SK-N-SH (cell line): Measurements from ENCODE around the gene BCO1. TPM values are rescaled to one million over a fixed set of nuclear protein-coding genes. Genes with fewer than 3 reads are reported as not detected.

ENCODE experiments used
- CTCF ChIA-PET: fragments of 300-600, 350-600 bp; formaldehyde crosslinking; extraction: SDS; loops from one replicate; lab custom pipeline; 2021; lab: Yijun Ruan, JAX
- POLR2A ChIA-PET: fragments of 350-600 bp; sonication (Branson Sonifier 250); formaldehyde crosslinking; extraction: SDS; loops from one replicate; lab custom pipeline; 2020; ENCODE audit warnings: antibody characterized with exemption, inconsistent platforms; lab: Yijun Ruan, JAX
- DNase-seq: peaks from one replicate; pipeline ENCODE4 v3.0.0; 2012
- H2AFZ ChIP-seq: fragments of 200-600 bp; sonication (generic); 2 replicates; pipeline ENCODE4 v1.8.1; 2016; ENCODE audit warnings: antibody characterized with exemption, mild to moderate bottlenecking, low read depth
- H3F3A ChIP-seq: fragments of 200-600 bp; sonication (generic); replicated peaks from 2 replicates; pipeline ENCODE3; 2016; ENCODE audit warnings: antibody characterized with exemption, mild to moderate bottlenecking; ENCODE audit not compliant: insufficient read depth
- H3K27ac ChIP-seq, 2 experiments: fragments of 200-500 bp in 1 of 2; fragments of 200-600 bp in 1 of 2; sonication (Bioruptor generic) in 1 of 2; sonication (generic), shearing (Covaris generic) in 1 of 2; 2 replicates each; pipeline versions ENCODE4 v1.5.1 to v1.6.1; 2014 to 2016; ENCODE audit warnings: low read depth in 2 of 2, inconsistent platforms in 1 of 2, low read length in 1 of 2, mild to moderate bottlenecking in 1 of 2, mixed read lengths in 1 of 2
- H3K27me3 ChIP-seq: fragments of 200-600 bp; sonication (generic), shearing (Covaris generic); 2 replicates; pipeline ENCODE4 v1.6.1; 2016; ENCODE audit warnings: mixed run types; ENCODE audit not compliant: insufficient read depth
- H3K36me3 ChIP-seq, 2 experiments: fragments of 200-500 bp in 1 of 2; fragments of 200-600 bp in 1 of 2; sonication (Bioruptor generic) in 1 of 2; sonication (generic) in 1 of 2; replicated peaks in 1 of 2; 2 replicates each; pipeline versions ENCODE3 to v1.5.1; 2014 to 2016; ENCODE audit warnings: low read length in 1 of 2, mild to moderate bottlenecking in 1 of 2; ENCODE audit not compliant: insufficient read depth in 2 of 2, control insufficient read depth in 1 of 2
- H3K4me1 ChIP-seq, 2 experiments: fragments of 200-500 bp in 1 of 2; fragments of 200-600 bp in 1 of 2; sonication (Bioruptor generic) in 1 of 2; sonication (generic), shearing (Covaris generic) in 1 of 2; 2 replicates each; pipeline versions ENCODE4 v1.5.1 to v1.6.1; 2014 to 2016; ENCODE audit warnings: low read depth in 1 of 2, low read length in 1 of 2, mixed run types in 1 of 2; ENCODE audit not compliant: insufficient read depth in 2 of 2, control insufficient read depth in 1 of 2
- H3K4me2 ChIP-seq: fragments of 200-600 bp; sonication (generic), shearing (Covaris generic); 2 replicates; pipeline ENCODE4 v1.6.1; 2017; ENCODE audit warnings: mixed run types
- H3K4me3 ChIP-seq, 2 experiments: fragments of 200-500 bp in 1 of 2; fragments of 200-600 bp in 1 of 2; sonication (Bioruptor generic) in 1 of 2; sonication (generic), shearing (Covaris generic) in 1 of 2; 2 replicates each; pipeline versions ENCODE4 v1.5.1 to v1.8.1; 2014 to 2016; ENCODE audit warnings: low read depth in 2 of 2, inconsistent platforms in 1 of 2, low read length in 1 of 2, mild to moderate bottlenecking in 1 of 2, mixed read lengths in 1 of 2, moderate library complexity in 1 of 2
- H3K79me2 ChIP-seq: fragments of 200-600 bp; sonication (generic); 2 replicates; pipeline ENCODE4 v1.8.1; 2017; ENCODE audit warnings: mild to moderate bottlenecking; ENCODE audit not compliant: insufficient read depth
- H3K9ac ChIP-seq: fragments of 200-600 bp; sonication (generic); 2 replicates; pipeline ENCODE4 v1.6.1; 2017; ENCODE audit warnings: mixed run types
- H3K9me2 ChIP-seq: fragments of 200-600 bp; sonication (generic); 2 replicates; pipeline ENCODE4 v1.6.1; 2017; ENCODE audit warnings: mixed run types
- H3K9me3 ChIP-seq: fragments of 200-600 bp; sonication (generic); 2 replicates; pipeline ENCODE4 v1.6.1; 2017; ENCODE audit warnings: mixed run types, mild to moderate bottlenecking, moderate library complexity
- H4K20me1 ChIP-seq: fragments of 200-600 bp; sonication (generic); 2 replicates; pipeline ENCODE4 v1.6.1; 2017; ENCODE audit warnings: mild to moderate bottlenecking, mixed run types; ENCODE audit not compliant: insufficient read depth
- ELF1 ChIP-seq: IDR thresholded peaks from 2 replicates; pipeline ENCODE4 v1.4.0; 2012
- EZH2phosphoT487 ChIP-seq: fragments of 200-600 bp; sonication (generic); IDR thresholded peaks from 2 replicates; pipeline ENCODE4 v1.6.1; 2017; ENCODE audit warnings: low read depth, mixed run types, mild to moderate bottlenecking, antibody characterized with exemption, moderate library complexity, borderline replicate concordance
- JUND ChIP-seq: IDR thresholded peaks from 2 replicates; pipeline ENCODE4 v1.4.0; 2012
- MEF2A ChIP-seq: IDR thresholded peaks from 2 replicates; pipeline ENCODE4 v1.4.0; 2012; ENCODE audit warnings: low read depth, borderline replicate concordance
- MXI1 ChIP-seq: IDR thresholded peaks from 2 replicates; pipeline ENCODE4 v1.6.1; 2012; ENCODE audit warnings: mild to moderate bottlenecking, low read depth, low read length, improper control_type of control experiment
- NRF1 ChIP-seq: IDR thresholded peaks from 2 replicates; pipeline ENCODE4 v1.6.1; 2012; ENCODE audit warnings: low read depth, mild to moderate bottlenecking, low read length
- POLR2AphosphoS5 ChIP-seq: IDR thresholded peaks from 2 replicates; pipeline ENCODE4 v1.6.1; 2012; ENCODE audit warnings: low read depth, low read length
- SMC3 ChIP-seq: IDR thresholded peaks from 2 replicates; pipeline ENCODE4 v1.6.1; 2012; ENCODE audit warnings: low read depth, low read length, improper control_type of control experiment
- YY1 ChIP-seq: IDR thresholded peaks from 2 replicates; pipeline ENCODE4 v1.4.0; 2012; ENCODE audit warnings: low read depth, mild to moderate bottlenecking
- WGBS: methylation state at CpG from one replicate; pipeline ENCODE4 v1.1.6; 2017; ENCODE audit warnings: low lambda C conversion rate; 5-methylcytosine and 5-hydroxymethylcytosine counted together
- polyA plus RNA-seq, 3 experiments: library from polyadenylated mRNA; depleted of rRNA; stranded (reverse); fragments of >200 nt; gene quantifications; 2 replicates each; pipeline ENCODE4 v1.2.3, GENCODE V29; 2012
- TF ChIP-seq, protein P1 (sequence below): fragments of 200-600 bp; sonication (generic); IDR thresholded peaks from 2 replicates; pipeline ENCODE4 v1.6.1; 2017; ENCODE audit warnings: antibody characterized with exemption, mild to moderate bottlenecking, moderate library complexity
- TF ChIP-seq, protein P2 (sequence below): fragments of 150-350 bp; IDR thresholded peaks from 2 replicates; pipeline ENCODE4 v1.6.1; 2016; ENCODE audit warnings: mild to moderate bottlenecking, low read depth, low read length
- TF ChIP-seq, protein P3 (sequence below): IDR thresholded peaks from 2 replicates; pipeline ENCODE4; 2012
- TF ChIP-seq, protein P4 (sequence below): fragments of 150-350 bp; IDR thresholded peaks from 2 replicates; pipeline ENCODE4 v1.6.1; 2017; ENCODE audit warnings: antibody characterized with exemption, low read length, low read depth, borderline replicate concordance
- TF ChIP-seq, protein P5 (sequence below): IDR thresholded peaks from 2 replicates; pipeline ENCODE4 v1.4.0; 2012; ENCODE audit warnings: low read depth, borderline replicate concordance

The BCO1 gene
- polyA plus RNA-seq, 1 of the 3 experiments (the other 2 are of a cell fraction) = 0.02 TPM

DNA sequence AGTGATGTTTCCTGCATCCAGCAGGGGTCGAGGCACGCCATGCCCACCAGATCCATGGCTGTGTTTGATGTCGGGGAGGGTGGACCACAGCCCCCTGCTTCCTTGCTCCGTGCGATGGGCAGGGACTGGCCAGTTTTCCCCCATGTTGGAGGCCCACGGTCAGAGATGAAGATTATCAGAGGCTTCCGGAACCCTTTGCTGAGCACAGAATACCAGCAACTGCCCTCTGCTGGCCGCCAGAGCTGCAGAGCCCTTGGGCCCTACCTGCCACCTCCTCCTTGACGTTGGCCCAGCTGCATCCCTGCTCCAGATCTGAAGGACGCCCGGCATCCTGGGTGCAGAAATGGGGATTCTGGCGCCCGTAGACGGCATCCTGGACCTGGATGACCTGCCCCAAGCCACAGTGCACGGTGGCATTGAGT is 23.7 kb upstream of the BCO1 start:
- H2AFZ ChIP-seq = no peak overlapping the region
- no peaks in the 10 kb centered on the region for H3K36me3 ChIP-seq
- ChIA-PET POLR2A (no interaction called here), CTCF (interaction anchor here (4.0 kb wide), 1 partner anchor 10 kb away, joined by 21 read pairs; no protein-coding TSS in a partner anchor)
- H4K20me1 ChIP-seq = no peaks in the 10 kb centered on the region
- H3K4me1 ChIP-seq = no peaks in the 10 kb centered on the region; a peak in 1 of 4 replicates
- WGBS = 56% methylated on average over 6 of the region's 15 CpGs
- no peak overlapping the region for H3K27ac ChIP-seq
- no peaks in the 10 kb centered on the region for H3F3A ChIP-seq
- DNase-seq = no peak
- TF ChIP-seq, protein P1, sequence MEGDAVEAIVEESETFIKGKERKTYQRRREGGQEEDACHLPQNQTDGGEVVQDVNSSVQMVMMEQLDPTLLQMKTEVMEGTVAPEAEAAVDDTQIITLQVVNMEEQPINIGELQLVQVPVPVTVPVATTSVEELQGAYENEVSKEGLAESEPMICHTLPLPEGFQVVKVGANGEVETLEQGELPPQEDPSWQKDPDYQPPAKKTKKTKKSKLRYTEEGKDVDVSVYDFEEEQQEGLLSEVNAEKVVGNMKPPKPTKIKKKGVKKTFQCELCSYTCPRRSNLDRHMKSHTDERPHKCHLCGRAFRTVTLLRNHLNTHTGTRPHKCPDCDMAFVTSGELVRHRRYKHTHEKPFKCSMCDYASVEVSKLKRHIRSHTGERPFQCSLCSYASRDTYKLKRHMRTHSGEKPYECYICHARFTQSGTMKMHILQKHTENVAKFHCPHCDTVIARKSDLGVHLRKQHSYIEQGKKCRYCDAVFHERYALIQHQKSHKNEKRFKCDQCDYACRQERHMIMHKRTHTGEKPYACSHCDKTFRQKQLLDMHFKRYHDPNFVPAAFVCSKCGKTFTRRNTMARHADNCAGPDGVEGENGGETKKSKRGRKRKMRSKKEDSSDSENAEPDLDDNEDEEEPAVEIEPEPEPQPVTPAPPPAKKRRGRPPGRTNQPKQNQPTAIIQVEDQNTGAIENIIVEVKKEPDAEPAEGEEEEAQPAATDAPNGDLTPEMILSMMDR = peak; percentile 36; the same call in 1 of the 2 replicates
- TF ChIP-seq EZH2phosphoT487 = no peak
- H3K27me3 ChIP-seq = no peaks in the 10 kb centered on the region; the same call in 1 of the 2 replicates
- no peak overlapping the region for H3K9ac ChIP-seq
- no peak overlapping the region for H3K4me3 ChIP-seq
- no peaks in the 10 kb centered on the region for H3K9me2 ChIP-seq
- H3K79me2 ChIP-seq = no peaks in the 10 kb centered on the region
- no peak overlapping the region for H3K4me2 ChIP-seq
- no peaks in the 10 kb centered on the region for H3K9me3 ChIP-seq

DNA sequence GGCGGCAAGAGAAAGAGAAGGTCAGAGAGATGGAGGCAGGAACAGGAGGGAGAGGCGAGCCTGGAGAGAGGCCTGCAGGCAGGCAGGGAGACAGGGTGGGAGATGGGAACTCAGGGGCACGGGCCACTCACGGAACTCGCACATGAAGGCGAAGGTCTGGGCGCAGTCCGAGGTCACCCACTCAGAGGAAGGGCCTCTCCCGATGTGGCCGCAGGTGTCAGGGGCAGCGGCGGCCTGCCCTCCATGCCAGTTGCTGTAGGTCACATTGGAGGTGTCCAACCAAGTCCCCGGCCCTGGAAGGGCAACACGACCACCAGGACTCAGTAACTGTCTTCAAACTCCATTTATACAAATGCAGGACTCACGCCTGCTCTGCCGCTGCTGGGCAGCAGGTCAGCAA is 22.4 kb upstream of the BCO1 start:
- no peaks in the 10 kb centered on the region for H3K36me3 ChIP-seq
- CTCF ChIA-PET = interaction anchor here (0.9 to 4.0 kb wide), 3 partner anchors 11 to 112 kb away, joined by 3 to 21 read pairs (median 3); no protein-coding TSS in a partner anchor
- H3K4me3 ChIP-seq = no peak overlapping the region
- no peak overlapping the region for H2AFZ ChIP-seq
- H3K9me2 ChIP-seq = no peaks in the 10 kb centered on the region
- no peaks in the 10 kb centered on the region; the same call in 1 of the 2 replicates for H3K27me3 ChIP-seq
- no peak overlapping the region for H3K4me2 ChIP-seq
- POLR2A ChIA-PET = no interaction called here
- no peaks in the 10 kb centered on the region for H3K4me1 ChIP-seq
- no peak overlapping the region for H3K27ac ChIP-seq
- H4K20me1 ChIP-seq = no peaks in the 10 kb centered on the region
- no peak overlapping the region for H3K9ac ChIP-seq
- H3F3A ChIP-seq = no peaks in the 10 kb centered on the region
- DNase-seq = no peak
- no peaks in the 10 kb centered on the region for H3K79me2 ChIP-seq
- TF ChIP-seq, protein P1 = no peak
- no peak for TF ChIP-seq JUND
- no peak for TF ChIP-seq EZH2phosphoT487
- no peak for TF ChIP-seq SMC3
- TF ChIP-seq POLR2AphosphoS5 = no peak
- TF ChIP-seq, protein P2, sequence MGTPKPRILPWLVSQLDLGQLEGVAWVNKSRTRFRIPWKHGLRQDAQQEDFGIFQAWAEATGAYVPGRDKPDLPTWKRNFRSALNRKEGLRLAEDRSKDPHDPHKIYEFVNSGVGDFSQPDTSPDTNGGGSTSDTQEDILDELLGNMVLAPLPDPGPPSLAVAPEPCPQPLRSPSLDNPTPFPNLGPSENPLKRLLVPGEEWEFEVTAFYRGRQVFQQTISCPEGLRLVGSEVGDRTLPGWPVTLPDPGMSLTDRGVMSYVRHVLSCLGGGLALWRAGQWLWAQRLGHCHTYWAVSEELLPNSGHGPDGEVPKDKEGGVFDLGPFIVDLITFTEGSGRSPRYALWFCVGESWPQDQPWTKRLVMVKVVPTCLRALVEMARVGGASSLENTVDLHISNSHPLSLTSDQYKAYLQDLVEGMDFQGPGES = no peak
- TF ChIP-seq, protein P3, sequence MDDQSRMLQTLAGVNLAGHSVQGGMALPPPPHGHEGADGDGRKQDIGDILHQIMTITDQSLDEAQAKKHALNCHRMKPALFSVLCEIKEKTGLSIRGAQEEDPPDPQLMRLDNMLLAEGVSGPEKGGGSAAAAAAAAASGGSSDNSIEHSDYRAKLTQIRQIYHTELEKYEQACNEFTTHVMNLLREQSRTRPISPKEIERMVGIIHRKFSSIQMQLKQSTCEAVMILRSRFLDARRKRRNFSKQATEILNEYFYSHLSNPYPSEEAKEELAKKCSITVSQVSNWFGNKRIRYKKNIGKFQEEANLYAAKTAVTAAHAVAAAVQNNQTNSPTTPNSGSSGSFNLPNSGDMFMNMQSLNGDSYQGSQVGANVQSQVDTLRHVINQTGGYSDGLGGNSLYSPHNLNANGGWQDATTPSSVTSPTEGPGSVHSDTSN = no peak
- TF ChIP-seq ELF1 = no peak
- no peak for TF ChIP-seq NRF1
- TF ChIP-seq MEF2A = no peak
- TF ChIP-seq, protein P4, sequence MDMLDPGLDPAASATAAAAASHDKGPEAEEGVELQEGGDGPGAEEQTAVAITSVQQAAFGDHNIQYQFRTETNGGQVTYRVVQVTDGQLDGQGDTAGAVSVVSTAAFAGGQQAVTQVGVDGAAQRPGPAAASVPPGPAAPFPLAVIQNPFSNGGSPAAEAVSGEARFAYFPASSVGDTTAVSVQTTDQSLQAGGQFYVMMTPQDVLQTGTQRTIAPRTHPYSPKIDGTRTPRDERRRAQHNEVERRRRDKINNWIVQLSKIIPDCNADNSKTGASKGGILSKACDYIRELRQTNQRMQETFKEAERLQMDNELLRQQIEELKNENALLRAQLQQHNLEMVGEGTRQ = no peak
- TF ChIP-seq MXI1 = no peak
- no peak for TF ChIP-seq YY1
- TF ChIP-seq, protein P5, sequence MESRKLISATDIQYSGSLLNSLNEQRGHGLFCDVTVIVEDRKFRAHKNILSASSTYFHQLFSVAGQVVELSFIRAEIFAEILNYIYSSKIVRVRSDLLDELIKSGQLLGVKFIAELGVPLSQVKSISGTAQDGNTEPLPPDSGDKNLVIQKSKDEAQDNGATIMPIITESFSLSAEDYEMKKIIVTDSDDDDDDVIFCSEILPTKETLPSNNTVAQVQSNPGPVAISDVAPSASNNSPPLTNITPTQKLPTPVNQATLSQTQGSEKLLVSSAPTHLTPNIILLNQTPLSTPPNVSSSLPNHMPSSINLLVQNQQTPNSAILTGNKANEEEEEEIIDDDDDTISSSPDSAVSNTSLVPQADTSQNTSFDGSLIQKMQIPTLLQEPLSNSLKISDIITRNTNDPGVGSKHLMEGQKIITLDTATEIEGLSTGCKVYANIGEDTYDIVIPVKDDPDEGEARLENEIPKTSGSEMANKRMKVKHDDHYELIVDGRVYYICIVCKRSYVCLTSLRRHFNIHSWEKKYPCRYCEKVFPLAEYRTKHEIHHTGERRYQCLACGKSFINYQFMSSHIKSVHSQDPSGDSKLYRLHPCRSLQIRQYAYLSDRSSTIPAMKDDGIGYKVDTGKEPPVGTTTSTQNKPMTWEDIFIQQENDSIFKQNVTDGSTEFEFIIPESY = no peak
- WGBS = 71% methylated on average over 16 of the region's 16 CpGs
- no peaks in the 10 kb centered on the region for H3K9me3 ChIP-seq
